Anterior cingulate cortex (tissue), 58 donors: ENCODE data around the gene TIMM22.

Experiments used
- DNase-seq, 58 donors: peaks; one replicate each; lab custom pipeline; 2025; lab: John Stamatoyannopoulos, UW

Gene TIMM22

GRCh38 chr17:1000597-1001461 lies 3.9 kb downstream of the TIMM22 start:
- peak in 5 of 58 donors; percentile 11 to 39 (median 21) for DNase-seq

- peak in 2 of 58 donors; percentile 21 to 37 for DNase-seq
Observed at GRCh38 chr17:1001640-1002411, 4.9 kb downstream of the TIMM22 start.

GRCh38 chr17:1002412-1002753 lies 5.5 kb downstream of the TIMM22 start:
- no peak for DNase-seq

- peak in 34 of 58 donors; percentile 12 to 76 (median 48) for DNase-seq
Observed at GRCh38 chr17:1002771-1003555, 6.0 kb downstream of the TIMM22 start.

GRCh38 chr17:1003633-1003971 lies 6.7 kb downstream of the TIMM22 start:
- DNase-seq: no peak

DNA sequence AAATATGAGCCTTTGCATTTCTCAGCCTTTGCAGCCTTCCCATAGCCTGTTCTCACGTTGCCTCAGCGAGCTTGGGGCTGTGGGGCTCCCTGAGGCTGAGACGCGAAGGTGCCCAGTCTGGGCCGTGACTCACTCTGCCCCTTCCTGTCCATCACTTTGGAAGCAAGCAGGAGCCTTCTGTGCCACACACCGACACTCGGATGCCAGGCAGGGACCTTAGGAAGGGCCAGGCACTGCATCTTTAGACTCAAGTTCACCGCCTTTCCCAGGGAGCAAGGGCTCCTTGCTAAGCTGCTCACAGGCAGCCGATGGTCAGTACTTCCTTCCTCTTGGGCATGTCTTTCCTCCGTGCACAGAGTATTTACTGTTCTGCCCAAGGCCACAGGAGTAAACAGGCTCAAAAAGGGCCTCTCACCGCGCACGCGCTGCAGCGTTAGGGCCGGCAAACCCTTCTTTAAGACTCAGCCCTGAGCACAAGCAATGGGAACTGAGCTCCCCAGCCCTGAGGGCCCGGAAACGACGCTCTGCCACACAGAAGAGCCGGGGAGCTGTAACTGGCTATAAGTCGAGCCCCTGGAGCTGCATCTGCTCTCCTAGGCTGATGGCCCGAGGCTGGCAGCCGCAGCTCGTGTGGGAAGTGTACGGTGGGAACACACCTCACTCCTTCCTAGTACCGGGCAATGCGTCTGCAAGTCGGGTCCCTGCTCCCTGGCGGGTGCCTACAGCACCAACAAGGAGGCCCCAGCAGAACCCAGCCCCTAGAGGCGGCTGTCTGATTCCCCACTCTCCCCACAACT lies 7.2 kb downstream of the TIMM22 start:
- peak in 10 of 58 donors; percentile 13 to 57 (median 28) for DNase-seq

DNA sequence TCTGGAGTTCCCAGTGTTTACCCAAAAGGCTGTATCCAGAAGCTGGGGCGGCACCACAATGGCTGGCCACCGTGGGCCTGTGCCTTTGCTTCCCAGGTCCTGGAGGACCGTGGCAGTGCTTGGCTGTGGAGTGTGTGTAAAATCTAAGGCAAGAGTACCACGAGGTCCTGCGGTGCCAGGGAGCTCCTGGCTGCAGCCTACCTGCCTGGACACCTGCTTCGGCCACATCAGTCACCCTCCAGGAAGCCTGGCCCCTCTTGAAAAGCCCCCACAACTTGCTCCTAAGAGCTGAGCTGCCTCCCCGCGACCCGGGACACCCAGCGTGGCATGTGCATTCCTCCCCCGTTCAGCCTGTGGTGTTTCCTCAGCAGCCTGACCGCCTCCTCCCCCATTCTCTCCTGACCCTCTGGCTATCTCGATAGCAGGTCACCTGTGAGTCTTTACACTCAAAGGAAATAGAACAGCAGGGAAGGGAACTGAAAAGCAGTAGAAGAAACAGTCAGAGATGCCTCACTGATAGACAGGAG lies 7.9 kb downstream of the TIMM22 start:
- DNase-seq: no peak

DNA sequence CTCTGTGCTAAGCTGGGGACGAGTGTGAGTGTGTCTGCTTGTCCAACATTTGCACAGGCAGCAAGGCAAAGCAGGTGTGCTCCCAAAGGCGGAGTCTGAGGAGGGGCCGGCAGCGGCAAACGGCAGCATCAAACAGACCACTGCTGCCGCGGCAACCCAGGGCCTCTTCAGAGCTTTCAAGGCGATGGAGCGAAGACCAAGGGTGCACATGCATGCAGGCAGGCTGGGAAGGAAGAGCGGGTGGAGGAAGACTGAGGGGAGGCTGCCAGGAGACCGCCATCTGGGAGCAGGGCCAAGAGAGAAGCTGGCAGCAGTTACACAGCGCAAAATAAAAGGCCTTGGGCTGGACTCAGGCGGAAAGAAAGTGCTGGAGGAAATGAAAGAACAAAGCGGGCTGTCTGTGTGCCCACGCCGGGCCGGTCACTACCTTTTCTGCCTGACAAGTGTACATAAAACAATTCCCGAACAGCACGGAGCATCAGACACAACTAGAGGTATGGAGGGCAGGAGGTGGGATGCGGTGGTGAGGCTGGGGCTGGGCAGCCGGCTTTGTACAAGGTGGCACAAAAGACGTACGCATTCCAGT lies 8.5 kb downstream of the TIMM22 start:
- peak in 57 of 58 donors; percentile 28 to 95 (median 80) for DNase-seq

DNA sequence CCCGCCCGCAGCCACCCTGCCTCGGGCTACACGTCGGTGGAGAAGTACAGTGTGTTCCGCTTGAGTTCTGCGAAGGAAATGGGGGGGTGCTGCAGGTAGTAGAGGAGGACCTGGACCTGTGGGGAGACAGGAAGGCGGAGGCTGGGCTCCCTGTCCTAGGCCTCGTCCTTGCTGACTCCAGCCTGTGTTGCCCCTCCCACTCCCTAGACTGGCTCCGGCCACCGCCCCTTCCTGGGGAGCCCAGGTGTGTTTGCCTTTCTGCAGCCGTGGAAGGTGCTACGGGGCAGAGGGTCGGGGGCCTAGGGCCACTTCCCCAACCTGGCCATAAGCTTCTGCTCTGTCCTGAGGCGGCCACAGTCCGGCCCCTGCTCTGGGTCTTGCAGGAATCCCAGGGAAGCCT lies 9.1 kb downstream of the TIMM22 start:
- DNase-seq: no peak

DNA sequence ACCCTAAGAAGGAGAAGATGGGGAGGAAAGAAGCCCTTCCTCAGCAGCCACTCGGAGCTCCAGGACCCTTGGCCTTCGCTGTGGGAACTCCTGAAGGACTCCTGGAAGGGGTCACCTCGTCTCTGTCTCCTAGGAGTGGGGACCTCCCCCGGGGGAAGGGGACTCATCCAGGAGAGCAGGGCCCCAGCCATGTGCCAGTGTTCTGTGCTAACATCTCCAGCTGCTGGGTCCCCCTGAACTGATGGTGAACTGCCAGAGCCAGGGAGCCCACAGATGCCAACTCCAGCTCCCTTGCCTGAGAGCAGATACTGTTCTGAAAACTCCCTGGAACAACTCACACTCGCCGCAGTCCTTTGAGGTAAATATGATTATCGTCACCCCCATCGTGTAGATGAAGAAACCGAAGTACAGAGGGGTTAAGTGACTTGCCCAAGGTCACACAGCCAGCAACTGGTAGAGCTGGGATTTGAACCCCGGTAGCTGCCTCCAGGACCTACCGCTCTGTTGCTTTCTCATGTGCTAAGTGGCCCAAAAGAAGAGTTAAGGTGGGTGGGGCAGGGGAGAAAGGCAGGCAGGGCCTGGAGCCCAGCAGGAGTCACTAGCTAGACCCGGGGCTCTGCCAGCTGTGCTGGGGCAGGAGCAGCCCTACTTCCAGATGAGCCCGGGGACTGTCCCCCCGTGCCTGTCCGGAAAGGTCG lies 10.5 kb downstream of the TIMM22 start:
- no peak for DNase-seq

- peak in 28 of 58 donors; percentile 13 to 70 (median 40) for DNase-seq
Observed at GRCh38 chr17:1008008-1008761, 11.3 kb downstream of the TIMM22 start.

GRCh38 chr17:1009229-1010085 lies 12.5 kb downstream of the TIMM22 start:
- no peak for DNase-seq

- DNase-seq: no peak
Observed at GRCh38 chr17:1010086-1010450, 13.1 kb downstream of the TIMM22 start.

GRCh38 chr17:1010586-1010985 lies 13.7 kb downstream of the TIMM22 start:
- DNase-seq: no peak

- DNase-seq: no peak
Observed at GRCh38 chr17:1011138-1011537, 14.2 kb downstream of the TIMM22 start.

DNA sequence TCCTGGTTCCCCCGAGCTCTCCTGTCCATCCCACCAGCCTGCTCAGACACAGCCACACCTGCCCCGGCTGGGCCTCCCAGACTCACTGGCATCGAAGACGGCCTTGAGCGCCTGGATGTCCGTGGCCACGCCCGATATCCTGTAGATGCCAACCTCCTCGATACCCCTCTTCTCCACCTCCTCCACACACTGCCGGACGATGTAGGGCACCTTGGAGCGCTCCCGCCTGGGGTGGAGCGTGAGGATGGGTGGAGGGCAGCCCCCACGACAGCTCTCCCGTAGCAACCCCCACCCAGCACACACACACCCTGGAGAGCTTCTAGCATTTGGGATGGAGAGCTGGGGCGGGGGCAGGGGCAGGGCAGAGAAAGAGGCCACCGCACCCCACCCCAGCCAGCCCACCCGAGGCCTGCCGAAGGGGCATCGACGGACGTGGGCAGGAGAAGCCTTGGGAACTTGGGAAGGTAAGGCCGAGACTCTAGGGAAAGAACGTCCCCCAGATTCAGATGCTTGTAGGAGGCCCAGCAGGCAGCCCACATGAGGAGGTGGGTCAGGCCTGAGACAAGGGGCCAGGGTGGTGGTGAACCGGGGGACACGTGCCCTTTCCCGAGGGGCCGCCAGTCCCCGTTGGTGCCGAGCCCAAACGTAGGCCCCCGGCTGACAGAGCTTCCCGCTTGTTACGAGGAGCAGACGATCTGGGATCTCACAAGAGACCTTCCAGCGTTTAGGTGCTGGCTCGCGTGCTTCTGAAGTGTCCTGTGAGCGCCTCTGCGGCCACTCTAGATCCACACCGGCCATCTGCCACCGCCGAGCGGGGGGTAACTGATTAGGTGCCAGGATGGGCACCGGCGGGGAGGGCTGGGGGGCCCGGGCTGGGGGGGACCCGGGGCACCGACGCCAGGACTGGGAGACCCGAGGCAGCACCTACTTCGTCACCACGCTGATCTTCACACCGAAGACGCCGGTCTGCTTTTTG lies 15.1 kb downstream of the TIMM22 start:
- DNase-seq: no peak
